Stimulated activated CD4-positive, alpha-beta T cell treated with anti-CD3 and anti-CD28 coated beads, TNF-alpha, amount 100 ng/mL, for 4 hours (primary cell): ENCODE results near the gene SRBD1.

ENCODE experiments used
- DNase-seq, 3 experiments: peaks; one replicate each; pipeline ENCODE4 v3.0.0-alpha.2; 2020; ENCODE audit warnings: low read depth in 3 of 3

The SRBD1 gene

GRCh38 chr2:45596761-45597160, 14.3 kb downstream of the SRBD1 start:
- no peak for DNase-seq

- DNase-seq, result no peak
Measured at GRCh38 chr2:45595721-45596435, 15.2 kb downstream of the SRBD1 start.

GRCh38 chr2:45591073-45591472, 20.0 kb downstream of the SRBD1 start:
- no peak for DNase-seq

- no peak for DNase-seq
Measured at GRCh38 chr2:45588158-45588829, 22.8 kb downstream of the SRBD1 start.

- DNase-seq, result no peak
Measured at GRCh38 chr2:45586600-45586999, 24.5 kb downstream of the SRBD1 start.

- no peak for DNase-seq
Measured at GRCh38 chr2:45585267-45585861, 25.7 kb downstream of the SRBD1 start.

DNA sequence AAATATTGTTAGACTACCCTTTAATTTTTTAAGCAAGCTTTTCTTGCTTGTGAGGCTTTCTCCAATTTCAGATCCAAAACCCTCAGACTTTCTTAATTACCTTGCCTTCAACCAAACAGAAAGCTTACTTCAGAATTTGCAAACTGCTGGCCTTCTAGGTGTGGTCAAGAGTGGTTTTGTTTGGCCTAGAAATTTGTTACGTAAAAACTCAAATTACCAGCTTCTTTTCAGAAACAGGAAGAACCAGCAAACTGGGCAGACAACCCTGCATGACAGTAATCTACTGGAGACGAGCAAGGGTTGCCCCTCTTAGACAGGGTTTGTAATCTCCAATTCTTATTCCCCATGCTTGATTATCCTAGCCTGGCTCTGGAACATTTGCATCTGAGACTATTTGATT, 27.1 kb downstream of the SRBD1 start:
- DNase-seq, result no peak

DNA sequence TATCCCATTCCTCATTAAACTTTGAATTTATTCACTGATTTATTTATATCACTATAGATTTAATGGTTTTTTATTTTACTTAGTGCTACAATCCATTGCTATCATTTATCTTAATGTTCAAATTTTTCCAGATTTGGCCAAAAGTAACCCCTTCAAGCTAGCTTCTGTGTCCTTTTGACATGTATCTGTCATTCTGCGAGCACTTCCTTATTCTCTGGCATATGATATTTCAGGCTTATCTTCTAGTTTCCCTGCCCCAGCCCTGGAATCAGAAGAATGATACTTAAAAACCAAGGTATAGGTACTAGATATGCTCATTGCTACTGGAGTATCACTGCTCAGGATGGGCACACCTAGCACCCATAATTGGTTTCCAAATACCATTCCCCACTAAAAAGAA, 28.5 kb downstream of the SRBD1 start:
- DNase-seq, result no peak

DNA sequence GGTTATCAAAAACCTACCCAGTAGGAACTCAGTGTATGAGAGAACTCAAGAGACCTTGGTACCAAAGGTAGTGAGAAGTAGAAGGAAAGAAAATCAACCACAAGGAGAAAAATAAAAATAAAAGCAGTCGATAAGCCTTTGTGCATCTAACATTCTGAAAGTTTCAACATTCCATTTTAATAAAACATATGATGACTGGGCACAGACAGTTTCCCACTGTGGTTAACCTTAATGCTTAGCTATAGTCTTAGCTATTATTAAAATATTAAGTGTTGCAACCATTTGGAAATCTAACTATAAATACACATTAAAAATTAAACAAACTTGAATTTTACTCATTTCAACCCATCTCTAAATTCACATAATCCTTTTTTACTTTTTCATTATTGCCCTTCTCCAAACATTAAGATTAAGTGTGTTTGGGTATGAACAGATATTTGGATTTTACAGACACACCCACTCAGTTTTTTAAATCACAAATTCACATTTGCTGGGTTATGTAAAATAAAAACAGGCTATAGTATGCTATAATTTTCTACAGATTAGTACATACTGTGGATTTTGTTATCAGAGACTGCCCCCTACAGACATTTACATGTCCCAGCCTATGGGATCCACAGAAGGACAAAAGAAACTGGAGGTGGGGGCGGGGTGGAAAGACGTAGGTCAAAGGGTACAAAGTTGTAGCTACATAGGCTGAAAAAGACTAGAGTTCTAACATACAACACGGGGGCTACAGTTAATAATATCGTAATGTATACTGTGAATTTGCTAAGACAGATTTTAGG, 32.8 kb downstream of the SRBD1 start:
- DNase-seq, result no peak

DNA sequence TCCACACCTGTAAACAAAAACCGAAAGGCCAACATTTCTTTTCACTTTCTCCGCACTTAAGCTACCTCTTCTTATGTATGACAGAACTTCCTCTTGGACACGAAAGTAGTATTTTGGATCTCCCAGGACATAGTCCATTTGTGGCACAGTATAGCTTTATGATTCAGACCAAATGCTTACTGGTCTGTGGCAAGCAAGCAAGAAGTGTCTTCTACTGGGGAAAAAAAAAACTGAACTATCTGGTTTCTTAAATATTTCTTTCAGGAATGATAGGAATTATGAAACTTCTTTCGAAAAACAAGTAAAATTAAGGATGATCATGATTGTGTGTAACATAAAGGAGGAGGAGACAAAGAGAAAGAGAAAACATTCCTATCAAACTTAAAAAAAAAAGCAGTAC, 33.6 kb downstream of the SRBD1 start:
- no peak for DNase-seq

DNA sequence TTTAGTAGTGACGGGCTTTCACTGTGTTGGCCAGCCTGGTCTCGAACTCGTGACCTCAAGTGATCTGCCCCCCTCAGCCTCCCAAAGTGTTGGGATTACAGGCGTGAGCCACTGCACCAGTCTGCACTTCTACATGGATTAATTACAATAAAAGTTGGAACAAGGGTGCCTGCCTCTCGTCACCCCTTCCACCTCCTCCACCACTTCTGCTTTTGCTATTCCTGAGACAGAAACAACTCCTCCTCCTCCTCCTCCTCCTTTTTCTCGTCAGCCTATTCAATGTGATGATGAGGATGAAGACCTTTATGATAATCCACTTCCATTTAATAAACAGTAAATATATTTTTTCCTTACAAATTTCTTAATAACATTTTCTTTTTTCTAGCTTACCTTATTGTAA, 35.2 kb downstream of the SRBD1 start:
- no peak for DNase-seq

GRCh38 chr2:45572979-45573378, 38.1 kb downstream of the SRBD1 start:
- DNase-seq, result no peak

DNA sequence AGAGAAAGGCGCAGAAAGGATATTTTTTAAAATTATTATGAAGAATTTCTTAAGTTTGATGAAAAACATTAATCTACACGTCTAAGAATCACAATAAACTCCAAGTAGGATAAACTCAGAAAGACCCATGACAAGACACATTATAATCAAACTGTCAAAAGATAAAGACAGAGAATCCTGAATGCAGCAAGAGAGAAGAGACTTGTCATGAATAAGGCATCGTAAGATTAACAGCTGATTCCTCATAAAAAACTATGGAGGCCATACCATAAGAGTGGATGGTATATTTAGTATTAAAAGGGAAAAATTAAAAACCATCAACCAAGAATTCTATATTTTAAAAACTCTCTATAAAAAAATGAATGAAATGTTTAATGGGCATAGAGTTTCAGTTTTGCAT, 39.1 kb downstream of the SRBD1 start:
- no peak for DNase-seq

DNA sequence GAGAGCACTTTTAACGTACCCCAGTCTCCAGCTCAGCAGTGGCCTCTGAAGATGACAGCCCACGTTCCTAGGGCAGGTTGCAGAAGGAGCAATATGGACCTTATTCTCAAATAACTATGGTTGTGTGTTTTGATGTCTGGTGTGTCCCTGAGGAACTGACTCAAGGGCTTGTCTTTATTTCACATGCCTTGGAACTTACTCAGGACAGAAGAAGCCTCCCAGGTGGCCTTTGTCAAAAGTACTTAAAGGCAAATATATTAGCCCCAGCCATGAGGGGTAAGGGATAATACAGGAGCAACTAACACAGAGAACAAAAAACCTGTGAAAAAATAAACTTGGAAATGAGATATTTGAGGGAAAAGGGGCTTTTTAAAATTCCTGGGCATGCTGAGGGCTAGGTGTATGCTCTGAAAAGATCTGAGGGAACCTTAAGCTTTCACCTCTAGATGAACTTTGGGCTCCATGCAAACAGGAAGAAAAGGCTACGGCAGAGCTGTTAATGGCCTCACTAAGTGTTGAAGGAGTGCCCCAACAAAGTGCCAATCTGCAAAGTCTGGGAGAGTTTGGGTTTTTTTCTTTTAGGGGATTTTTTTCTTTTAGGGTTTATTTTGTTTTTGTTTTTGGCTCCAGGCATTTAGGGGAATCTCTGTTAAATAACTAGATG, 40.3 kb downstream of the SRBD1 start:
- no peak for DNase-seq

- no peak for DNase-seq
Measured at GRCh38 chr2:45568935-45569334, 42.1 kb downstream of the SRBD1 start.

DNA sequence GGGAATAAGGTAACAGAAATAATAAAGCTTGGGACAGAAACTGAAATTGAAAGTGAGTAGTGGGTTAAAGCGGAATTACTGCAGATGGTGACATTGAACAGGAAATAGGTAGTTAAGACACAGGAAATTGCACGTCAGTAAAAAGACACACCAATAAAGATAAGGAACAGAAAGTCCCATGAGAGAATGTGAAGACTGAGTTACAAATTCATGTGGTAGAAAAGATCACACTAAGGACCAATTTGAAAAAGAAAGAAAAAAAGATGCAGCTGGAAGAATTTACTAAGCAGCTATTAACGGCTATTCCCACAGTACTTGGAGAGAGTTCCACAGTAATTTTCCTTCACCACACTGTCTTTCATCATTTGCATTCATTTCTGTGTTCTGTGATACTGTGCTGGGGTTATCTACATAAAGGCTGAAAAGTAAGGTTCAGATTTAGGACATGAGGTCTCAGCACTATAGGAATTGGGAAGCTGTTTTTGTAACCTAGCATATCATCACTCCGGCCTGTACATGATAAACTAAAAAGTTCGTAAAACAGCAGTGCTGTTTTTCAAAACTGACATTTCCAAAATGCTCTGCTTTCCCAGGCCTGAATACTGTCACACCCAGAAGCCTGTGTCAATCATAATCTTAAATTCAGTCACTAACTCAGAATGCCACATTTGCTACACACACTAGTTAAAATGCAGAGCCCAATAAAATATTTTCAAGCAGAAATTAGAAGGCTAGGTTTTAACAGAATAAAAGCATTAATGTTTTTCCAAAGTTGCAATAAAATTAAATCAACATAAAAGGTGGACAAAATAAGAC, 42.9 kb downstream of the SRBD1 start:
- DNase-seq, result no peak

DNA sequence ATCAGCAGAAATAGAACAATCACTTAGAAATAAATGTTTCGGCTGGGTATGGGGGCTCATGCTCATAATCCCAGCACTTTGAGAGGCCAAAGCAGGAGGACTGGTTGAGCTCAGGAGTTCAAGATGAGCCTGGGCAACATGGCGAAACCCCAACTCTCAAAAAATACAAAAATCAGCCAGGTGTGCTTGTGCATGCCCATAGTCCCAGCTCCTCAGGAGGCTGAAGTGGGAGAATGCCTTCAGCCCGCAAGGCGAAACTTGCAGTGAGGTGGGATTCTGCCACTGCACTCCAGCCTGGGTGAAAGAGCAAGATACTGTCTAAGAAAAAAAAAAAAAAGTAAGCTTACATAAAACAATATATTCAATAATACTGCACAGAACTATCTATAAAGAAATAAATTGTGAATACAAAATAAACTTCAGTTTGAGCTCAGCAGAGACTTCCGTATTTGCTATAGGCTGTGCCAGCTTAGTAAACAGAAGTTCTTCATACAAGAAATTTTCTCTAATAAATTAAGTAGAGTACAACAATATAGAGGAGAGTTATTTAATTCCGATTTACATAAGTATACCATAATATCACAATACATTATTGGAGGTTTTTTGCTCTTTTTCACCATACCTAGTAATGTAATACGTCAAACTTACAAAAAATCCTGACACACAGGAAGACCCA, 43.6 kb downstream of the SRBD1 start:
- DNase-seq, result no peak

DNA sequence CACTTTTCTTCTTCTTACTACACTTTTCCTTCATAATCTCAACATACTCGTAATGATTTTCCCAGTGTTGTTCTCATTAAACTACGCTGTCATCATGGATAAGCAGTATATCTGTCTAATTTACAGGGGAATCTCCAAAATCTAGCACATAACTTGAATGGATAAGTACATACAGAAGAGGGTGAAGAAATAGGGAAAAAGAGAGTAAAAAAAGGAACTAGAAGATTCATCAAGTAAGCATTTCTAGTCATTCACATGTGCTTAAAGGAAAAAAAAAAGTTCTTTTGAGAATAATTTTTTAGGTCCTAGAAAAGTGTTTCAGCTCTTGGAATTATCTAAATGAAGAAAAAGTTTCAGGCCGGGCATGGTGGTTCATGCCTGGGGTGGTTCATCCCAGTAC, 51.6 kb downstream of the SRBD1 start:
- DNase-seq, result no peak

- no peak for DNase-seq
Measured at GRCh38 chr2:45554742-45555140, 56.3 kb downstream of the SRBD1 start.

DNA sequence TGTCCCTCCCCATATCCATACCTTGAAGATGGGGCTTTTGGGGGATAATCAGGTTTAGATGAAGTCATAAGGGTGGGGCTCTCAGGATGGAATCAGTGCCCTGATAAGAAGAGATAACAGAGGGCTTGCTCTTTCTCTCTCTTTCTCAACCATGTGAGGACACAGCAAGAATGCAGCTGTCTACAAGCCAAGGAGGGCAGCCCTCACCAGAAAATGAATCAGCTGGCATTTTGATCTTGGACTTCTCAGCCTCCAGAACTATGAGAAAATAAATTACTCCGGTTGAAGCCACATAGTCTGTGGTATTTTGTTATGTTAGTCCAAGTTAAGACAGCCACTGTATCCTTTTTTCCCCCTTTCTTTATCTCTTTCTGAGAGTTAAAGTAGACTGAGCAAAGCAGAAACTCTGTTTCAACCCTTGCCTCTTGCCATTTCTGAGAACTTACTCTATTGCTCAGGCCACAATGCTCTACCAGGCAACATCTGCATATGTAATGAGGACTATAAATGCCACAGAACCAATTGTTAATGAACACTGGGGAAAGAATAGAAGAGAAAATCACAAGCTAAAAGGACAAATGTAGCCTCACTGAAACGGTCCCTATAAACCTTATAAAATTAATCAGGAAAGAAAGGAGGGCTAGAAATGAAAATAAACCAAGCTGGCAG, 56.9 kb downstream of the SRBD1 start:
- DNase-seq, result no peak
